GM15510 (cell line): Measurements from ENCODE around the gene BEND7.

Experiments
- POLR2A ChIP-seq: IDR thresholded peaks from 3 replicates; pipeline ENCODE4 v1.6.1; 2011; ENCODE audit warnings: borderline replicate concordance; ENCODE audit not compliant: insufficient read length; ENCODE audit errors: extremely low read depth

The BEND7 gene

GRCh38 chr10:13395540-13395939, 133.3 kb downstream of the BEND7 start:
- TF ChIP-seq POLR2A, result no peak

GRCh38 chr10:13393640-13394039, 135.2 kb downstream of the BEND7 start:
- TF ChIP-seq POLR2A, result no peak

GRCh38 chr10:13392701-13393100, 136.1 kb downstream of the BEND7 start:
- no peak for TF ChIP-seq POLR2A
